Fibroblast of lung (primary cell): ENCODE data around the gene IPP.

Experiments
- CTCF ChIP-seq, 2 donors: IDR thresholded peaks in 1 of 2; conservative IDR thresholded peaks in 1 of 2; 1 replicate in 1 of 2; 2 replicates in 1 of 2; pipeline ENCODE4 v1.5.1; 2011 to 2012; ENCODE audit warnings: low read length in 2 of 2, control low read depth in 1 of 2, inconsistent platforms in 1 of 2, low read depth in 1 of 2, mild to moderate bottlenecking in 1 of 2
- EZH2 ChIP-seq: IDR thresholded peaks from 2 replicates; pipeline ENCODE4 v1.5.1; 2012; ENCODE audit warnings: low read length, control low read depth, mild to moderate bottlenecking; ENCODE audit errors: missing control alignments

GRCh38 chr1:45796946-45797345 lies 46.5 kb upstream of the IPP start:
- TF ChIP-seq CTCF (conservative IDR thresholded peaks at IDR 0.05 in 1 of 2, IDR thresholded peaks at IDR 0.05 in 1 of 2; ENCODE audit: low read depth in 1 of 2, low read length in 2 of 2) (no peak), EZH2 (no peak)
